HG02840 (cell line): Measurements from ENCODE around the gene MTAP.

ENCODE experiments used
- ATAC-seq: cut with Tn5 transposase; IDR thresholded peaks from one replicate; pipeline ENCODE4 v1.9.1; 2021; ENCODE audit warnings: mild to moderate bottlenecking, moderate library complexity, moderate number of reproducible peaks; ENCODE audit not compliant: unreplicated experiment, low FRiP score

Gene MTAP

DNA sequence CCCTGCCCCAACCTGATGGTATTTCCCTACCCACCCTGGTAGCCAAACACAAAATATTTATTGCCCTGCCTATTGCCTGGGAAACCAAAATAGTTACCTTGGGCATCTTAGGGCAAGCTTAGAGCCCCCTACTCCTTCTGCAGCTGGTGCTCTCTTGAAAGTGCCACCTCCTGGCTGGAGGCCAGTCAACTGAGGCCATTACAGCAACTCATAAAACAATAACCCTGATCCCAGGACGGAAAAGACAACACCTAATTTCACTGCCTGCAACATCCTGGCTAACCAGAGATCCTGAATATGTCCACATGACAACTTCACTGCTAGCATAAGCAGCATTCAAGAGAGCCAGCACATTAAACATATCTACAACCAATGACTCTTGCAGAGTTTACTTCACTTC is 38.7 kb downstream of the MTAP start:
- ATAC-seq: no peak

GRCh38 chr9:21848615-21849014 is 46.2 kb downstream of the MTAP start:
- no peak for ATAC-seq

- peak; percentile 95 for ATAC-seq
These were observed 50.3 kb downstream of the MTAP start for GRCh38 chr9:21852754-21853153.

GRCh38 chr9:21853414-21853813 is 51.0 kb downstream of the MTAP start:
- no peak for ATAC-seq

- no peak for ATAC-seq
These were observed 51.7 kb downstream of the MTAP start for GRCh38 chr9:21854119-21854518.

GRCh38 chr9:21854594-21854993 is 52.2 kb downstream of the MTAP start:
- ATAC-seq: no peak

DNA sequence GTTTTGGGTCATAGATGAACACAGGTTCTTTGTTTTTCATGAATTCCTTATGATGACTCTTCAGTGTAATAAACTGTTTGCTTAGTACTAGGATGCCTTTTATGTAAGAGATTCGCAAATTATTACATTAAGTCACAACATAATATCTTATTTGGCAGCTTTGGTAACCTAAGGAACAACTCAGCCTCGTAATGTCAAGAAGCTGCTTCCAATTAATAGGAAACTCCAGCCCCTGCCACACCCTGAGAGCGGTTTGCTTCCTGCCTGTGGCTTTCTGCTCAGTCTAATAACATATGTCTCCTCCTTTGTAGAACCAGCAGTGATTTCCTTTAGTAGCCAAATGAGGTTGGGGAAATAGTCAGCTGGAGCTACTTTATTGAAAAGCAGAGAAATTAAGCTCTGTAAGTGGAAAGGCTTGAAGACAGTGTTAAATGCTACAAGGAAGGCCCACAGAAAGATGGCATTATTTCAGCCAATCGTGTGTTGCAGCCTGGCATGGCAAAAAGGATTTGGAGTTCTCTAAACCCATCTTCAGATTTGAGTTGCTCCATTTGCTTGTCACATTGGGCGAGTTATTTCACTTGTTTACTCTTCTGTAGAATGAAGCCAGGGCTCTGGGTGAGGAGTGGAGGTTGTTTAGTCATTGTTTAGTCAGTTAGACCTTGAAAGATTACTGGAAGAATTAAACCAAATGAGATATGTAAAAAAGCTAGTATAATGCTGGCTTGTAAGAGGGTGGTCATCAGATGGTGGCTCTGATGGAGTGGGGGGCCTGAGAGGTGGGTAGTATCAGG is 54.1 kb downstream of the MTAP start:
- ATAC-seq: no peak

DNA sequence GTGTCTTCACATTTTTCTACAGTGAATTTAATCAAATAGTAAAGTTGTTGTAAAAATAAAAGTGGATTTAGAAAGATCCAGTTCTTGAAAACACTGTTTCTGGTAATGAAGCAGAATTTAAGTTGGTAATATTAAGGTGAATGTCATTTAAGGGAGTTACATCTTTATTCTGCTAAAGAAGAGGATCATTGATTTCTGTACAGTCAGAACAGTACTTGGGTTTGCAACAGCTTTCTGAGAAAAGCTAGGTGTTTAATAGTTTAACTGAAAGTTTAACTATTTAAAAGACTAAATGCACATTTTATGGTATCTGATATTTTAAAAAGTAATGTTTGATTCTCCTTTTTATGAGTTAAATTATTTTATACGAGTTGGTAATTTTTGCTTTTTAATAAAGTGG is 60.4 kb downstream of the MTAP start:
- no peak for ATAC-seq

GRCh38 chr9:21864505-21864904 is 62.1 kb downstream of the MTAP start:
- ATAC-seq: no peak

GRCh38 chr9:21866302-21866701 is 63.9 kb downstream of the MTAP start:
- no peak for ATAC-seq

DNA sequence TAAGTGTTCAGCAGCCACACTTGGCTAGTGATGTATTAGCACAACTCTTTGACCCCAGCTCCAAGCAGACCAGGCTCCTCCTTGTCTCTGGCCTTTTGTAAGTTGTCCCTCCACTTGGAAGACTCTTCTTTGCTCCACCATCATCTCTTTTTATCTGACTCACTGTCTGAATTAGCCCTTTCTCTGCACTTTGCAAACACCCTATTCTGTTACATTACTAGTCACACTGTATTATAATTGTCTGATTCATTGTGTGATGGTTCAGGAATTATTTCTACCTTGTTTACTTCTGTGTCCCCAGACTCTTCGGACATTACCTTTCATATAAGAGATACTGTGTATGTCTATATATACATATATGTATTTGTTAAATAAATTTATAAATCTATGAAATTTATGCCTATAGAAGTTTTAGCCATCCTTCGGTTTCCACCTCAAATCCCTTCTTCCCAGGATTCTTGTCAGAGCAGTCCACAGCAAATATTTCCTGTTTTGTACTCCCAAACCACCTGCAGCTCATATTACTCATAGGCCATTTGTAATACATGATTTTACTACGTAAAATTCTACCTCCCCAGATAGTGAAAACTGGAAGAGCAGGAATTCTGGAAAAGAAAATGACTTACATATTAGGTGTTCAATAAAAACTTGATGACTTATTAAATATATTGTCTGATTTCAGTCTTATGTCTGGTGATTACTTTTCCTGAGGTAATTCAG is 69.0 kb downstream of the MTAP start:
- ATAC-seq: no peak

DNA sequence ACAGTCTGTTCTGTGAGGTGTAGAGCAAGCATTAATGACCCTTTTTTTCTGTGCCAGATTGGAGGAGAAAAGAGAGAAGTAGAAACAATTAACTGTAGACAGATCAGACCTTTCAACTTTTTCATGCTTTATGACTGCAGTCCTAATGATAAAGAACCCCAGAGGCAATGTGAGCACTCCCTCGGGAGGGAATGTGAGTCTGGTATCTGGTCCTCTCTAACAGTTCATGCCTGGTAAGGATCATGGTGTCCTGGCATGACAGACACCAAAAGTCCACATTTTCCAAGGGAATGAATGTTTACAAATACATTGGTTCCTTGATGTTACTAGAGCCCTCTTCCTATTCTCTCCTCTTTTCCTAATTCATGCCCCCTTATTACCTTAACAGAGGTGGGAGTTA is 70.3 kb downstream of the MTAP start:
- no peak for ATAC-seq

- no peak for ATAC-seq
These were observed 71.2 kb downstream of the MTAP start for GRCh38 chr9:21873540-21874221.

DNA sequence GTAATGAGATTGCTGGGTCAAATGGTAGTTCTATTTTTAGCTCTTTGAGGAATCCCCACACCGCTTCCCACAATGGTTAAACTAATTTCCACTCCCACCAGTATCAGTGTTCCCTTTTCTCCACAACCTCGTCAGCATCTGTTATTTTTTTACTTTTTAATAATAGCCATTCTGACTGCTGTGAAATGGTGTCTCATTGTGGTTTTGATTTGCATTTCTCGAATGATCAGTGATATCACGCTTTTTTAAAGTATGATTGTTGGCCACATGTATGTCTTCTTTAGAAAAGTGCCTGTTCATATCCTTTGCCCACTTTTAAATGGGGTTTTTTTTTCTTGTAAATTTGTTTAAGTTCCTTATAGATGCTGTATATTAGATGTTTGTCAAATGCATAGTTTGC is 73.5 kb downstream of the MTAP start:
- no peak for ATAC-seq

DNA sequence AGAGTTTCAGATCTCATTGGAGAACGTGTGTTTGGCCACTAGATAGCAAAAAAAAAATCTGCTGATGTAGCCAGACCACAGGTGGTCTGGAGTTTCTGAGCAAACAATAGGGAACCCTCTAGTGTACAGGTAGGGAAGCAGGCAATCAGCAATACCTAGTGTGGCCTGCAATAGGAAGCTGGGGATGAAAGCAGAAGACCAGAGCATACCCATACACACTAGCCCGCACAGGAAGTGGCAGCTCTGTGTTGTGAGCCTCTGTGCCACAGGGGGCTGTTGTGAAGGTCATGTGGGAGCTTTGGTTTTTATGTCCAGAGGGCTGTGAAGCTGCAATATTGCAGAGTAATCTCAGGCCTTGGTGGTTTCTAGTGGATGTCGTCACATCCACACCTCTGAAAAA is 81.2 kb downstream of the MTAP start:
- no peak for ATAC-seq

GRCh38 chr9:21889673-21890072 is 87.2 kb downstream of the MTAP start:
- ATAC-seq: no peak

DNA sequence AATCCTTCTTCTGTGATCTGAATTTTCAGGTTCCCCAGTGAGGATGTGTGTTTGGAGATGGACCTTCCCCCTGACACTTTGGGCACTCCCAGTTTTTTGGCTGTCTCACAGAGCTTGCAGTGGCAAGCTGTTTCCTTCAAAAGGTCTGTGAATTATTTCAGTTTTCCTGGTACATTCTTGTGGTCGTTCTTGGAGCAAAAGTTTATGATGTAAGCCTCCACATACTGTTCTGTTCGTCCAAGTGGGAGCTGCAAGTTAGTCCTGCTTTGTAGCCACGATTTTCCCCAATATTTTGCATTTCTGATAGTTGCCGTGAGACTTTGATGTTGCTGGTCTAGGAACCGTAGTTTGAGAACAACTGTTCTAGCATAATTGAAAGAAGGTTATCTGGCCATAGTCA is 88.3 kb downstream of the MTAP start:
- ATAC-seq: no peak

GRCh38 chr9:21901546-21901945 is 99.1 kb downstream of the MTAP start:
- ATAC-seq: no peak

- ATAC-seq: no peak
These were observed 99.7 kb downstream of the MTAP start for GRCh38 chr9:21902136-21902535.

- no peak for ATAC-seq
These were observed 101.0 kb downstream of the MTAP start for GRCh38 chr9:21903380-21903965.

- ATAC-seq: no peak
These were observed 101.9 kb downstream of the MTAP start for GRCh38 chr9:21904371-21904770.
